ENCODE results near the gene EXD3. TPM values are rescaled to one million over a fixed set of nuclear protein-coding genes. Genes with fewer than 3 reads are reported as not detected.

The EXD3 gene
- total and polyA plus RNA-seq, 2 of the 13 experiments (the other 11 are each of a cell fraction or from before 2014, with no cell fraction given): 2.7 to 4.8 TPM

- TF ChIP-seq ZBTB3 (CRISPR knock-in tag; IDR thresholded peaks at IDR 0.05; ENCODE audit: borderline replicate concordance, low read depth) (no peak), KLF6 (CRISPR knock-in tag; IDR thresholded peaks at IDR 0.05) (peak; percentile 88), HES4 (CRISPR knock-in tag; IDR thresholded peaks at IDR 0.05; ENCODE audit: borderline replicate concordance) (no peak), MIER2 (CRISPR knock-in tag; IDR thresholded peaks at IDR 0.05) (no peak), HCFC1 (IDR thresholded peaks at IDR 0.05; ENCODE audit: low read depth, low read length) (no peak; the same call in 1 of the 2 replicates), CREM (IDR thresholded peaks at IDR 0.05) (0 out of 2 replicates have a peak, but pooled peaks have one; percentile 26), CREM (CRISPR knock-in tag; IDR thresholded peaks at IDR 0.05) (no peak), KDM3A (CRISPR knock-in tag; IDR thresholded peaks at IDR 0.05; ENCODE audit: low read depth) (peak; percentile 55; the same call in 1 of the 2 replicates), ZNF282 (IDR thresholded peaks at IDR 0.05; ENCODE audit: partially characterized antibody) (no peak), ZNF547 (CRISPR knock-in tag; IDR thresholded peaks at IDR 0.05) (no peak), HMGA1 (CRISPR knock-in tag; conservative IDR thresholded peaks at IDR 0.05) (no peak)
- TF ChIP-seq, protein P1, sequence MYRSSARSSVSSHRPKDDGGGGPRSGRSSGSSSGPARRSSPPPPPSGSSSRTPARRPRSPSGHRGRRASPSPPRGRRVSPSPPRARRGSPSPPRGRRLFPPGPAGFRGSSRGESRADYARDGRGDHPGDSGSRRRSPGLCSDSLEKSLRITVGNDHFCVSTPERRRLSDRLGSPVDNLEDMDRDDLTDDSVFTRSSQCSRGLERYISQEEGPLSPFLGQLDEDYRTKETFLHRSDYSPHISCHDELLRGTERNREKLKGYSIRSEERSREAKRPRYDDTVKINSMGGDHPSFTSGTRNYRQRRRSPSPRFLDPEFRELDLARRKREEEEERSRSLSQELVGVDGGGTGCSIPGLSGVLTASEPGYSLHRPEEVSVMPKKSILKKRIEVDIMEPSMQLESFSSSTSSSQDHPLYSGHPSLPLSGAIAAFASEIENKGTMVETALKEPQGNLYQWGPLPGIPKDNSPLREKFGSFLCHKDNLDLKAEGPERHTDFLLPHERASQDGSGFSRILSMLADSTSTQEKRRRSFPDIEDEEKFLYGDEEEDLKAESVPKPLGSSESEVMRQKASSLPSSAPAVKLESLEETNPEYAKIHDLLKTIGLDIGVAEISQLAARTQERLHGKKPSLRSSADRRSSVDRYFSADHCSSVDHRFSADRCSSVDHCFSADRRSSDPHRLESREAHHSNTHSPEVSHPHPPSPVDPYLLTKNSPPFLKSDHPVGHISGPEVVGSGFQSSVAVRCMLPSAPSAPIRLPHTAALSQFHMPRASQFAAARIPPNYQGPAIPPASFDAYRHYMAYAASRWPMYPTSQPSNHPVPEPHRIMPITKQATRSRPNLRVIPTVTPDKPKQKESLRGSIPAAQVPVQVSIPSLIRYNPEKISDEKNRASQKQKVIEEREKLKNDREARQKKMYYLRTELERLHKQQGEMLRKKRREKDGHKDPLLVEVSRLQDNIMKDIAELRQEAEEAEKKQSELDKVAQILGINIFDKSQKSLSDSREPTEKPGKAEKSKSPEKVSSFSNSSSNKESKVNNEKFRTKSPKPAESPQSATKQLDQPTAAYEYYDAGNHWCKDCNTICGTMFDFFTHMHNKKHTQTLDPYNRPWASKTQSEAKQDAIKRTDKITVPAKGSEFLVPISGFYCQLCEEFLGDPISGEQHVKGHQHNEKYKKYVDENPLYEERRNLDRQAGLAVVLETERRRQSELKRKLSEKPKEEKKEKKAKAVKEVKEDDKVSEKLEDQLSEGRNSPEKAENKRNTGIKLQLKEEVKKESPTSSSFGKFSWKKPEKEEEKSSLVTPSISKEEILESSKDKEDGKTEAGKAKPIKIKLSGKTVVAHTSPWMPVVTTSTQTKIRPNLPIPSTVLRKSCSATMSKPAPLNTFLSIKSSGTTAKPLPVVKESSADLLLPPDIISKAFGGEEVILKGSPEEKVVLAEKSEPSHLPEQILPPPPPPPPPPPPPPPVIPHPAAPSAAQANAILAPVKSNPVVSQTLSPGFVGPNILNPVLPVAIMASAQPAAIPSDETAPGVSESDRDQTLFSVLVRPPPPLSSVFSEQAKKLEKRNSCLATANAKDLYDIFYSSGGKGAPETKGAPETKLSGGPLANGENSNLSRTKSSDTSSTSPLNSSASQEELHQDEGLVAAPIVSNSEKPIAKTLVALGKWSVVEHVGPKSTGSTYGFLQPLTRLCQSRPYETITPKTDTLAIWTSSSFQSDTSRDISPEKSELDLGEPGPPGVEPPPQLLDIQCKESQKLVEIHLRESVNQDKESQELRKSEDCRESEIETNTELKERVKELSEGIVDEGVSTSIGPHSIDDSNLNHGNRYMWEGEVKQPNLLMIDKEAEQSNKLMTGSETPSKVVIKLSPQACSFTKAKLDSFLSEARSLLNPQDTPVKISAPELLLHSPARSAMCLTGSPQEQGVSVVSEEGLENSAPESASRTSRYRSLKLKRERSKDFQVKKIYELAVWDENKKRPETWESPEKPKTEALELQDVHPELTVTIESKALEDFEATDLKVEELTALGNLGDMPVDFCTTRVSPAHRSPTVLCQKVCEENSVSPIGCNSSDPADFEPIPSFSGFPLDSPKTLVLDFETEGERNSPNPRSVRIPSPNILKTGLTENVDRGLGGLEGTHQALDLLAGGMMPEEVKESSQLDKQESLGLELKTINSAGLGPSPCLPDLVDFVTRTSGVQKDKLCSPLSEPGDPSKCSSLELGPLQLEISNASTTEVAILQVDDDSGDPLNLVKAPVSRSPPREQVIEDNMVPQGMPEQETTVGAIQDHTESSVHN (CRISPR knock-in tag; IDR thresholded peaks at IDR 0.05): no peak
- TF ChIP-seq, protein P2, sequence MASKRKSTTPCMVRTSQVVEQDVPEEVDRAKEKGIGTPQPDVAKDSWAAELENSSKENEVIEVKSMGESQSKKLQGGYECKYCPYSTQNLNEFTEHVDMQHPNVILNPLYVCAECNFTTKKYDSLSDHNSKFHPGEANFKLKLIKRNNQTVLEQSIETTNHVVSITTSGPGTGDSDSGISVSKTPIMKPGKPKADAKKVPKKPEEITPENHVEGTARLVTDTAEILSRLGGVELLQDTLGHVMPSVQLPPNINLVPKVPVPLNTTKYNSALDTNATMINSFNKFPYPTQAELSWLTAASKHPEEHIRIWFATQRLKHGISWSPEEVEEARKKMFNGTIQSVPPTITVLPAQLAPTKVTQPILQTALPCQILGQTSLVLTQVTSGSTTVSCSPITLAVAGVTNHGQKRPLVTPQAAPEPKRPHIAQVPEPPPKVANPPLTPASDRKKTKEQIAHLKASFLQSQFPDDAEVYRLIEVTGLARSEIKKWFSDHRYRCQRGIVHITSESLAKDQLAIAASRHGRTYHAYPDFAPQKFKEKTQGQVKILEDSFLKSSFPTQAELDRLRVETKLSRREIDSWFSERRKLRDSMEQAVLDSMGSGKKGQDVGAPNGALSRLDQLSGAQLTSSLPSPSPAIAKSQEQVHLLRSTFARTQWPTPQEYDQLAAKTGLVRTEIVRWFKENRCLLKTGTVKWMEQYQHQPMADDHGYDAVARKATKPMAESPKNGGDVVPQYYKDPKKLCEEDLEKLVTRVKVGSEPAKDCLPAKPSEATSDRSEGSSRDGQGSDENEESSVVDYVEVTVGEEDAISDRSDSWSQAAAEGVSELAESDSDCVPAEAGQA (IDR thresholded peaks at IDR 0.05; ENCODE audit: low read depth): 0 out of 2 replicates have a peak, but pooled peaks have one; percentile 24
- TF ChIP-seq, protein P2 (CRISPR knock-in tag; IDR thresholded peaks at IDR 0.05; ENCODE audit: borderline replicate concordance): 0 out of 2 replicates have a peak, but pooled peaks have one; percentile 32
- TF ChIP-seq, protein P3, sequence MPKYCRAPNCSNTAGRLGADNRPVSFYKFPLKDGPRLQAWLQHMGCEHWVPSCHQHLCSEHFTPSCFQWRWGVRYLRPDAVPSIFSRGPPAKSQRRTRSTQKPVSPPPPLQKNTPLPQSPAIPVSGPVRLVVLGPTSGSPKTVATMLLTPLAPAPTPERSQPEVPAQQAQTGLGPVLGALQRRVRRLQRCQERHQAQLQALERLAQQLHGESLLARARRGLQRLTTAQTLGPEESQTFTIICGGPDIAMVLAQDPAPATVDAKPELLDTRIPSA (CRISPR knock-in tag; IDR thresholded peaks at IDR 0.05; ENCODE audit: borderline replicate concordance): no peak
These were observed 145.5 kb downstream of the EXD3 start, which contains the start of gene TOR4A (continued) for GRCh38 chr9:137277329-137278041.
